Natural killer cell treated with Interleukin-12 subunit alpha and Interleukin-12 subunit beta and Interleukin-15 and Interleukin-18, amount 100 ng/mL, for 72 hours (primary cell): Measurements from ENCODE around the gene GOLPH3. TPM values are rescaled to one million over a fixed set of nuclear protein-coding genes. Genes with fewer than 3 reads are reported as not detected.

Experiments
- ATAC-seq, 2 donors: fragments of 150-1000 bp; cut with Tn5 transposase in 1 of 2; sonication (Bioruptor Pico), chemical (Tn5 transposase) in 1 of 2; 2 replicates each; pipeline ENCODE4 v1.10.0; 2021
- DNase-seq: peaks from one replicate; pipeline ENCODE4 v3.0.0; 2022; ENCODE audit warnings: low spot score
- H3K27ac Mint-ChIP-seq, 2 donors: 1 replicate in 1 of 2; 2 replicates in 1 of 2; pipeline ENCODE4 v1.8.0; 2022; ENCODE audit warnings: mixed read lengths in 2 of 2, mild to moderate bottlenecking in 1 of 2, moderate library complexity in 1 of 2
- H3K27me3 Mint-ChIP-seq, 2 donors: 1 replicate in 1 of 2; 2 replicates in 1 of 2; pipeline ENCODE4 v1.8.0; 2022; ENCODE audit warnings: mixed read lengths in 2 of 2
- H3K36me3 Mint-ChIP-seq: one replicate; pipeline ENCODE4 v1.8.0; 2022; ENCODE audit warnings: mixed read lengths
- H3K4me1 Mint-ChIP-seq, 2 donors: 1 replicate in 1 of 2; 2 replicates in 1 of 2; pipeline ENCODE4 v1.8.0; 2022; ENCODE audit warnings: low read depth in 2 of 2, mixed read lengths in 2 of 2, mild to moderate bottlenecking in 1 of 2
- H3K4me3 Mint-ChIP-seq: one replicate; pipeline ENCODE4 v1.8.0; 2022; ENCODE audit warnings: mixed read lengths
- H3K9me3 Mint-ChIP-seq: 2 replicates; pipeline ENCODE4 v1.8.0; 2022; ENCODE audit warnings: mixed read lengths
- total RNA-seq, 2 donors: library from RNA; stranded (reverse); gene quantifications; one replicate each; pipeline ENCODE4 v1.2.3, GENCODE V29; 2022

GOLPH3 gene
- total RNA-seq, 2 donors from 2014 or later = 72.5 to 86.7 TPM

- Mint-ChIP-seq H3K27ac (no peak overlapping the region), H3K4me3 (no peak overlapping the region), H3K9me3 (no peaks in the 10 kb centered on the region), H3K4me1 (no peaks in the 10 kb centered on the region), H3K36me3 (no peaks in the 10 kb centered on the region), H3K27me3 (no peaks in the 10 kb centered on the region)
- ATAC-seq (no peak), DNase-seq (no peak)
Observed at GRCh38 chr5:32076699-32077695, 97.1 kb downstream of the GOLPH3 start.

Other genes with a start within 250 kb of the GOLPH3 start
- gene MTMR12, start 138.6 kb upstream of the GOLPH3 start, total RNA-seq = 10 to 100 TPM; 28.8 to 31.9 TPM